Measurements from ENCODE around the gene C2orf78. TPM values are rescaled to one million over a fixed set of nuclear protein-coding genes. Genes with fewer than 3 reads are reported as not detected.

Gene C2orf78
- total and polyA plus RNA-seq, 9 of the 15 experiments (the other 6 are each of a cell fraction or from before 2014, with no cell fraction given), result 0.04 to 0.28 (median 0.20) TPM

DNA sequence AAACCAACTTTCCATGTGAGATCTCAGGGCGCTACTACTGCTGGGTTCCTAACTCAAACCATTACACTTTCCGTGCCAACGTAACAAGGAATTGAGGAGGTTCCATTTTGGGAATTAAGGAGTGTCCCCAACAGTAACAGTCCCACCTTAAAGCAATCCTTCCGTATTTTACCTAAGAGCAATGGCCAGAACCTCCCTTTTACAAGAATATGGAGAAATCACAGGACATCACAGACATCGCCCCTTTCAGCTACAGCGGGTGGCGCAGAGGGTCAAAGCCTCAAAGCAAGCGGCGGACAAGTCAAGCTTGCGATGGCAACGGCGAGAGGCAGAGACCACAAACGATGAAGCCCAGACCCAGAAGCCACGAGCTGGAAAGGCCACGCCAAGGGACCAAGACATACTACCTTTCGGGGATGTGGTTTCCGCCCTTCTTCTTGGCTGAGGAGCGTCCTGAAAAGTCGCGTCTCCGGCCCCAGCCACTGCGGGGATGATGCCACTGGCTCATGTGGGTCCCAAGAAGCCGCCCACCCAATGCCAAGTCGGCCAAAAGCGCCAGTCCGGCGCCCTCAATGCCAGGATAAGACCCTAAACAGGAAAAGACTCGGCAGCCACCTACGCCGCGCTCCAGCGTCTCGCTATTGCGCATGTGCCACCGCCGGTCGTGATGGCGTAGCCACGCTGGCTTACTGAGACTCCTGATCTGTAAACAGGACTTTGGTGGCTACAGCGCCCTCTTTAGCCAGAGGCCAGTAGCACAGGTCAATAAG, 4.3 kb upstream of the C2orf78 start, which contains the start of gene DUSP11 (continued):
- TF ChIP-seq ZNF431 (CRISPR knock-in tag; IDR thresholded peaks at IDR 0.05) (no peak), MTA1 (IDR thresholded peaks at IDR 0.05; ENCODE audit: borderline replicate concordance) (no peak), NFYB (IDR thresholded peaks at IDR 0.05; ENCODE audit: extremely low read depth, insufficient read length) (no peak), RB1 (IDR thresholded peaks at IDR 0.05; ENCODE audit: low read depth) (peak; percentile 57), SRSF9 (IDR thresholded peaks at IDR 0.05; ENCODE audit: borderline replicate concordance, low read depth, low read length) (no peak), ZNF324 (CRISPR knock-in tag; IDR thresholded peaks at IDR 0.05) (no peak), ZBED1 (IDR thresholded peaks at IDR 0.05) (no peak), IFI16 (CRISPR knock-in tag; IDR thresholded peaks at IDR 0.05) (no peak), SMARCA4 (IDR thresholded peaks at IDR 0.05) (peak; percentile 10; the same call in 1 of the 2 replicates), ZNF121 (CRISPR knock-in tag; conservative IDR thresholded peaks at IDR 0.05) (no peak)
- TF ChIP-seq, protein P1, sequence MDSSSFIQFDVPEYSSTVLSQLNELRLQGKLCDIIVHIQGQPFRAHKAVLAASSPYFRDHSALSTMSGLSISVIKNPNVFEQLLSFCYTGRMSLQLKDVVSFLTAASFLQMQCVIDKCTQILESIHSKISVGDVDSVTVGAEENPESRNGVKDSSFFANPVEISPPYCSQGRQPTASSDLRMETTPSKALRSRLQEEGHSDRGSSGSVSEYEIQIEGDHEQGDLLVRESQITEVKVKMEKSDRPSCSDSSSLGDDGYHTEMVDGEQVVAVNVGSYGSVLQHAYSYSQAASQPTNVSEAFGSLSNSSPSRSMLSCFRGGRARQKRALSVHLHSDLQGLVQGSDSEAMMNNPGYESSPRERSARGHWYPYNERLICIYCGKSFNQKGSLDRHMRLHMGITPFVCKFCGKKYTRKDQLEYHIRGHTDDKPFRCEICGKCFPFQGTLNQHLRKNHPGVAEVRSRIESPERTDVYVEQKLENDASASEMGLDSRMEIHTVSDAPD (CRISPR knock-in tag; IDR thresholded peaks at IDR 0.05), result no peak
- TF ChIP-seq, protein P2, sequence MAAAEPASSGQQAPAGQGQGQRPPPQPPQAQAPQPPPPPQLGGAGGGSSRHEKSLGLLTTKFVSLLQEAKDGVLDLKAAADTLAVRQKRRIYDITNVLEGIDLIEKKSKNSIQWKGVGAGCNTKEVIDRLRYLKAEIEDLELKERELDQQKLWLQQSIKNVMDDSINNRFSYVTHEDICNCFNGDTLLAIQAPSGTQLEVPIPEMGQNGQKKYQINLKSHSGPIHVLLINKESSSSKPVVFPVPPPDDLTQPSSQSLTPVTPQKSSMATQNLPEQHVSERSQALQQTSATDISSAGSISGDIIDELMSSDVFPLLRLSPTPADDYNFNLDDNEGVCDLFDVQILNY (CRISPR knock-in tag; IDR thresholded peaks at IDR 0.05), result no peak
- TF ChIP-seq, protein P3, sequence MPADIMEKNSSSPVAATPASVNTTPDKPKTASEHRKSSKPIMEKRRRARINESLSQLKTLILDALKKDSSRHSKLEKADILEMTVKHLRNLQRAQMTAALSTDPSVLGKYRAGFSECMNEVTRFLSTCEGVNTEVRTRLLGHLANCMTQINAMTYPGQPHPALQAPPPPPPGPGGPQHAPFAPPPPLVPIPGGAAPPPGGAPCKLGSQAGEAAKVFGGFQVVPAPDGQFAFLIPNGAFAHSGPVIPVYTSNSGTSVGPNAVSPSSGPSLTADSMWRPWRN (IDR thresholded peaks at IDR 0.05; ENCODE audit: low read depth), result no peak
- TF ChIP-seq, protein P4, sequence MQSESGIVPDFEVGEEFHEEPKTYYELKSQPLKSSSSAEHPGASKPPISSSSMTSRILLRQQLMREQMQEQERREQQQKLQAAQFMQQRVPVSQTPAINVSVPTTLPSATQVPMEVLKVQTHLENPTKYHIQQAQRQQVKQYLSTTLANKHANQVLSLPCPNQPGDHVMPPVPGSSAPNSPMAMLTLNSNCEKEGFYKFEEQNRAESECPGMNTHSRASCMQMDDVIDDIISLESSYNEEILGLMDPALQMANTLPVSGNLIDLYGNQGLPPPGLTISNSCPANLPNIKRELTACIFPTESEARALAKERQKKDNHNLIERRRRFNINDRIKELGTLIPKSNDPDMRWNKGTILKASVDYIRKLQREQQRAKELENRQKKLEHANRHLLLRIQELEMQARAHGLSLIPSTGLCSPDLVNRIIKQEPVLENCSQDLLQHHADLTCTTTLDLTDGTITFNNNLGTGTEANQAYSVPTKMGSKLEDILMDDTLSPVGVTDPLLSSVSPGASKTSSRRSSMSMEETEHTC (IDR thresholded peaks at IDR 0.05), result no peak
- TF ChIP-seq, protein P5, sequence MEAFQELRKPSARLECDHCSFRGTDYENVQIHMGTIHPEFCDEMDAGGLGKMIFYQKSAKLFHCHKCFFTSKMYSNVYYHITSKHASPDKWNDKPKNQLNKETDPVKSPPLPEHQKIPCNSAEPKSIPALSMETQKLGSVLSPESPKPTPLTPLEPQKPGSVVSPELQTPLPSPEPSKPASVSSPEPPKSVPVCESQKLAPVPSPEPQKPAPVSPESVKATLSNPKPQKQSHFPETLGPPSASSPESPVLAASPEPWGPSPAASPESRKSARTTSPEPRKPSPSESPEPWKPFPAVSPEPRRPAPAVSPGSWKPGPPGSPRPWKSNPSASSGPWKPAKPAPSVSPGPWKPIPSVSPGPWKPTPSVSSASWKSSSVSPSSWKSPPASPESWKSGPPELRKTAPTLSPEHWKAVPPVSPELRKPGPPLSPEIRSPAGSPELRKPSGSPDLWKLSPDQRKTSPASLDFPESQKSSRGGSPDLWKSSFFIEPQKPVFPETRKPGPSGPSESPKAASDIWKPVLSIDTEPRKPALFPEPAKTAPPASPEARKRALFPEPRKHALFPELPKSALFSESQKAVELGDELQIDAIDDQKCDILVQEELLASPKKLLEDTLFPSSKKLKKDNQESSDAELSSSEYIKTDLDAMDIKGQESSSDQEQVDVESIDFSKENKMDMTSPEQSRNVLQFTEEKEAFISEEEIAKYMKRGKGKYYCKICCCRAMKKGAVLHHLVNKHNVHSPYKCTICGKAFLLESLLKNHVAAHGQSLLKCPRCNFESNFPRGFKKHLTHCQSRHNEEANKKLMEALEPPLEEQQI (IDR thresholded peaks at IDR 0.05), result no peak
- TF ChIP-seq, protein P6, sequence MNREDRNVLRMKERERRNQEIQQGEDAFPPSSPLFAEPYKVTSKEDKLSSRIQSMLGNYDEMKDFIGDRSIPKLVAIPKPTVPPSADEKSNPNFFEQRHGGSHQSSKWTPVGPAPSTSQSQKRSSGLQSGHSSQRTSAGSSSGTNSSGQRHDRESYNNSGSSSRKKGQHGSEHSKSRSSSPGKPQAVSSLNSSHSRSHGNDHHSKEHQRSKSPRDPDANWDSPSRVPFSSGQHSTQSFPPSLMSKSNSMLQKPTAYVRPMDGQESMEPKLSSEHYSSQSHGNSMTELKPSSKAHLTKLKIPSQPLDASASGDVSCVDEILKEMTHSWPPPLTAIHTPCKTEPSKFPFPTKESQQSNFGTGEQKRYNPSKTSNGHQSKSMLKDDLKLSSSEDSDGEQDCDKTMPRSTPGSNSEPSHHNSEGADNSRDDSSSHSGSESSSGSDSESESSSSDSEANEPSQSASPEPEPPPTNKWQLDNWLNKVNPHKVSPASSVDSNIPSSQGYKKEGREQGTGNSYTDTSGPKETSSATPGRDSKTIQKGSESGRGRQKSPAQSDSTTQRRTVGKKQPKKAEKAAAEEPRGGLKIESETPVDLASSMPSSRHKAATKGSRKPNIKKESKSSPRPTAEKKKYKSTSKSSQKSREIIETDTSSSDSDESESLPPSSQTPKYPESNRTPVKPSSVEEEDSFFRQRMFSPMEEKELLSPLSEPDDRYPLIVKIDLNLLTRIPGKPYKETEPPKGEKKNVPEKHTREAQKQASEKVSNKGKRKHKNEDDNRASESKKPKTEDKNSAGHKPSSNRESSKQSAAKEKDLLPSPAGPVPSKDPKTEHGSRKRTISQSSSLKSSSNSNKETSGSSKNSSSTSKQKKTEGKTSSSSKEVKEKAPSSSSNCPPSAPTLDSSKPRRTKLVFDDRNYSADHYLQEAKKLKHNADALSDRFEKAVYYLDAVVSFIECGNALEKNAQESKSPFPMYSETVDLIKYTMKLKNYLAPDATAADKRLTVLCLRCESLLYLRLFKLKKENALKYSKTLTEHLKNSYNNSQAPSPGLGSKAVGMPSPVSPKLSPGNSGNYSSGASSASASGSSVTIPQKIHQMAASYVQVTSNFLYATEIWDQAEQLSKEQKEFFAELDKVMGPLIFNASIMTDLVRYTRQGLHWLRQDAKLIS (CRISPR knock-in tag; IDR thresholded peaks at IDR 0.05), result peak; percentile 13; the same call in 1 of the 2 replicates
- TF ChIP-seq, protein P7, sequence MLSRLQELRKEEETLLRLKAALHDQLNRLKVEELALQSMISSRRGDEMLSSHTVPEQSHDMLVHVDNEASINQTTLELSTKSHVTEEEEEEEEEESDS (CRISPR knock-in tag; IDR thresholded peaks at IDR 0.05), result no peak
